ENCODE measurements around the gene RXRB. TPM values are rescaled to one million over a fixed set of nuclear protein-coding genes. Genes with fewer than 3 reads are reported as not detected.

The RXRB gene
- polyA plus RNA-seq, 2 of the 4 experiments (the other 2 are of a cell fraction) = 15.6 to 20.3 TPM

GRCh38 chr6:33173535-33174180 is 26.8 kb downstream of the RXRB start (continued):
- no peak for TF ChIP-seq RAD21 (conservative IDR thresholded peaks at IDR 0.05 in 1 of 2, IDR thresholded peaks at IDR 0.05 in 1 of 2)

DNA sequence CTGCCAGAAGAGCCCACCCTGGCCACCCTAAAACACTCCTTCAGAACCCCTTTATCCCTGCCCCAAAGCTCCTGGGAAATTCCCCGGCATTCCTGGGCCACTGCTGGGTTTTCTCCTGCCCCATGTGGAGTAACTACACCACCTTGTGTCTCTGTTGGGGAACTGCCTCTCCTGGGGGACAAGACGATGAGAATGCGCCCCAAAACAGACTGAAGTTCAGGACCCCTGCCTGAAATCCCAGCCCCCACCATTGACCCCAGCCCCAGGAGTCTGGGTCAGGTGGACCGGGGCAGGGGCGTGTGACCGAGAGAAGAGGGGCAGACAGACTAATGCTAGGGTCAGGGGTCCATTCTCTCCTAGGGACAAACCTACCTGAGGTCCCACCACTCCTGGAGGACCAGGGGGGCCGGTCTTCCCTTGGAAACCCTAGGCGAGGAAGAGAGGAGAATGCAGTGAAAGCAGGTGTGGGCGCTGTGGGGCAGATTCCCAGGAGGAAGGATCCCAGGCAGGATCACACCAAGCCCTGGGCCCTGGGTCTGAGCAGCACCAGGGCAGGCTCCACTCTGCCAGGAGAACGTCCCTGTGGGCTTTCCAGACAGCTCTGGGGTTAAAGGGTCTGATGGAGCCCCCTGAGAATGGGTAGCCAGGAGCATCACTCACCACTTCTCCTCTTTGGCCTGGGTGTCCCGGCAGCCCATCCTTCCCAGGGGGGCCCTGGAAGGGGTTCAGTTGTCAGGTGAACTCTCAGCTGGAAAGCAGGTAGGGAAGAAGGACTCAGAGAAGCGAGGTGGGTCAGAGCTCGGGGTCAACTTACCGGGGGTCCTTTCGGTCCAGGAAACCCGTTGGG is 27.6 kb downstream of the RXRB start:
- FAIRE-seq (no peak), DNase-seq (ENCODE audit: low read depth in 1 of 2, low spot score in 1 of 2) (peak; percentile 36 to 69), ATAC-seq (peak; percentile 66 to 78; a peak in 5 of 6 replicates)
- H3K27ac ChIP-seq = peak overlapping the region in 1 of 2 experiments; percentile 64; a peak in 1 of 6 replicates
- ChIA-PET POLR2A (no interaction called here), CTCF (interaction anchor here (0.6 to 3.9 kb wide), 35 partner anchors 9 to 758 kb away, joined by 3 to 27 read pairs (median 5); partner anchors contain the start of gene HLA-DMA)
- no peak overlapping the region for H3K4me2 ChIP-seq
- no peak overlapping the region for H3K4me3 ChIP-seq
- TF ChIP-seq RFX5 (IDR thresholded peaks at IDR 0.05) (no peak), SMC3 (IDR thresholded peaks at IDR 0.05) (peak; percentile 38; the same call in 1 of the 3 replicates), JUNB (IDR thresholded peaks at IDR 0.05) (no peak), ZNF302 (CRISPR knock-in tag; IDR thresholded peaks at IDR 0.05) (no peak), RAD21 (conservative IDR thresholded peaks at IDR 0.05 in 1 of 2, IDR thresholded peaks at IDR 0.05 in 1 of 2) (peak; percentile 66 to 75)
- TF ChIP-seq, protein P1, sequence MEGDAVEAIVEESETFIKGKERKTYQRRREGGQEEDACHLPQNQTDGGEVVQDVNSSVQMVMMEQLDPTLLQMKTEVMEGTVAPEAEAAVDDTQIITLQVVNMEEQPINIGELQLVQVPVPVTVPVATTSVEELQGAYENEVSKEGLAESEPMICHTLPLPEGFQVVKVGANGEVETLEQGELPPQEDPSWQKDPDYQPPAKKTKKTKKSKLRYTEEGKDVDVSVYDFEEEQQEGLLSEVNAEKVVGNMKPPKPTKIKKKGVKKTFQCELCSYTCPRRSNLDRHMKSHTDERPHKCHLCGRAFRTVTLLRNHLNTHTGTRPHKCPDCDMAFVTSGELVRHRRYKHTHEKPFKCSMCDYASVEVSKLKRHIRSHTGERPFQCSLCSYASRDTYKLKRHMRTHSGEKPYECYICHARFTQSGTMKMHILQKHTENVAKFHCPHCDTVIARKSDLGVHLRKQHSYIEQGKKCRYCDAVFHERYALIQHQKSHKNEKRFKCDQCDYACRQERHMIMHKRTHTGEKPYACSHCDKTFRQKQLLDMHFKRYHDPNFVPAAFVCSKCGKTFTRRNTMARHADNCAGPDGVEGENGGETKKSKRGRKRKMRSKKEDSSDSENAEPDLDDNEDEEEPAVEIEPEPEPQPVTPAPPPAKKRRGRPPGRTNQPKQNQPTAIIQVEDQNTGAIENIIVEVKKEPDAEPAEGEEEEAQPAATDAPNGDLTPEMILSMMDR (IDR thresholded peaks at IDR 0.05) = peak; percentile 45
- no peaks in the 10 kb centered on the region for H3K9me3 ChIP-seq
- no peaks in the 10 kb centered on the region for H3K4me1 ChIP-seq
- 11% methylated on average over 7 of the region's 16 CpGs for WGBS (ENCODE audit: missing lambda C conversion rate)

DNA sequence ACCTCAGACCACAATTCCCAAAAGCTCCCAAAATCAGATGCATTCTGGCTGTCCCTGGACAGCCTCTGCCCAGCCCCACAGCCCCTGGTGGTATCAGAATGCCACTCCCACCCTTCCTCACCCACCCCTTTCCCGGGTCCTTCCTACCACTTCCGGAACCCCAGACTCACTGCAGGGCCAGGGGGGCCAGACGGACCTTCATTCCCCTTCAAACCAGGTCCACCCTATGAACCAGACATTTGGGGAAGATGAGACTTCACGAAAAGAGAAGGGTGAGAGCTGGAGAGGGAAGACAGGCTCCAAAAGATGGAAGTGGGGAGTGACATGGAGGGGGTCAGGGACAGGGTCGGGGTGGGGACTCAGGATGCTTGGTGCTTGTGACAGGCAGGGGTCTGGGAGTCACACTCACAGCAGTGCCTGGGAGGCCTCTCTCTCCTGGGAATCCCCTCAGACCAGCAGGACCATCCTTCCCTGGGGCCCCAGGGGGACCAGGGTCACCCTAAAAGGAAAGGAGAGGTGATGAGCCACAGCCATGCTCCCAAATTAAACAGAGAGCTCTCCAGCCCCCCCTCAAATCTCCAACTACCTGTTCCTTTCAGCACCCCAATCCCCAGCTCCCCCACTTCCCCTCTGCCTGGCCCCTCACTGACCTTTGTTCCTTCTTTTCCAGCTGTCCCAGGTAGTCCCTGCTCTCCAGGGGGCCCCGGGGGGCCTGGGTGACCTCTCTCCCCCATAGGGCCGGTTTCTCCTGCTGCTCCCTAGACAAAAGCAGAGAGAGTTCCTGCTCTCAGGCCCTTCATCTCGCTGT is 28.4 kb downstream of the RXRB start:
- Histone ChIP-seq H3K27ac (peak overlapping the region in 1 of 2 experiments; percentile 64; a peak in 1 of 6 replicates), H3K4me1 (no peaks in the 10 kb centered on the region), H3K4me2 (no peak overlapping the region), H3K4me3 (no peak overlapping the region), H3K9me3 (no peaks in the 10 kb centered on the region)
- ChIA-PET POLR2A (no interaction called here), CTCF (interaction anchor here (0.6 to 3.9 kb wide), 27 partner anchors 8 to 757 kb away, joined by 3 to 27 read pairs (median 5); no protein-coding TSS in a partner anchor)
- 35% methylated on average over 6 of the region's 8 CpGs for WGBS (ENCODE audit: missing lambda C conversion rate)
- DNase-seq (ENCODE audit: low read depth in 1 of 2, low spot score in 1 of 2) (no peak), ATAC-seq (peak in 1 of 2 experiments; percentile 16; a peak in 3 of 6 replicates), FAIRE-seq (no peak)
- TF ChIP-seq FOSL2 (IDR thresholded peaks at IDR 0.05) (no peak), FOSL2 (CRISPR knock-in tag; IDR thresholded peaks at IDR 0.05) (no peak), POLR2A (IDR thresholded peaks at IDR 0.05; ENCODE audit: low read length) (no peak), GATA3 (IDR thresholded peaks at IDR 0.05; ENCODE audit: borderline replicate concordance) (no peak), HES2 (IDR thresholded peaks at IDR 0.05) (no peak), RCOR1 (IDR thresholded peaks at IDR 0.05; ENCODE audit: low read depth, low read length) (no peak), FOXS1 (CRISPR knock-in tag; IDR thresholded peaks at IDR 0.05) (no peak), RAD21 (conservative IDR thresholded peaks at IDR 0.05 in 1 of 2, IDR thresholded peaks at IDR 0.05 in 1 of 2) (no peak), EHF (CRISPR knock-in tag; IDR thresholded peaks at IDR 0.05) (no peak), CEBPB (IDR thresholded peaks at IDR 0.05) (no peak), MYC (IDR thresholded peaks at IDR 0.05; ENCODE audit: borderline replicate concordance, low read length) (no peak)

Data from A549 (cell line).